GM12878 (cell line): ENCODE results near the gene ETAA1.

ENCODE experiments used
- CHD2 ChIP-seq: IDR thresholded peaks from 2 replicates; pipeline ENCODE4 v1.6.1; 2011; ENCODE audit warnings: low read depth, low read length, improper control_type of control experiment, borderline replicate concordance
- CTCF ChIP-seq, 3 experiments: IDR thresholded peaks in 2 of 3; conservative IDR thresholded peaks in 1 of 3; 2 replicates each; pipeline ENCODE4 v1.5.1; 2011; ENCODE audit warnings: low read depth in 3 of 3, low read length in 3 of 3, mild to moderate bottlenecking in 3 of 3, control low read depth in 2 of 3, moderate library complexity in 2 of 3, inconsistent platforms in 1 of 3, mixed read lengths in 1 of 3; ENCODE audit not compliant: control insufficient read depth in 2 of 3, insufficient read depth in 1 of 3; ENCODE audit errors: extremely low read depth in 1 of 3
- E2F4 ChIP-seq: IDR thresholded peaks from 2 replicates; pipeline ENCODE4 v1.6.1; 2012; ENCODE audit warnings: low read depth, low read length, improper control_type of control experiment
- JUND ChIP-seq: IDR thresholded peaks from 2 replicates; pipeline ENCODE4 v1.6.1; 2012; ENCODE audit warnings: low read depth, mild to moderate bottlenecking, low read length, improper control_type of control experiment, moderate library complexity
- PAX5 ChIP-seq: IDR thresholded peaks from 2 replicates; pipeline ENCODE4 v1.6.1; 2011; ENCODE audit warnings: low read depth, low read length, borderline replicate concordance
- POLR2A ChIP-seq: IDR thresholded peaks from 2 replicates; pipeline ENCODE4 v1.6.1; 2011; ENCODE audit warnings: low read depth, mild to moderate bottlenecking, low read length
- RBBP5 ChIP-seq: fragments of 200-600 bp; sonication (generic); conservative IDR thresholded peaks from 2 replicates; pipeline ENCODE4 v1.6.1; 2016
- STAT1 ChIP-seq: fragments of 450-650 bp; conservative IDR thresholded peaks from 2 replicates; pipeline ENCODE4 v1.6.1; 2014; ENCODE audit warnings: antibody characterized with exemption, mild to moderate bottlenecking
- TBL1XR1 ChIP-seq: IDR thresholded peaks from 2 replicates; pipeline ENCODE4 v1.6.1; 2012; ENCODE audit warnings: low read depth, low read length, improper control_type of control experiment
- TCF12 ChIP-seq: IDR thresholded peaks from 2 replicates; pipeline ENCODE4 v1.6.1; 2011; ENCODE audit warnings: low read depth, mild to moderate bottlenecking, low read length
- ZBTB4 ChIP-seq: fragments of 450-650 bp; formaldehyde crosslinking; IDR thresholded peaks from 2 replicates; pipeline ENCODE4 v1.4.0; 2022; ENCODE audit warnings: mild to moderate bottlenecking, moderate library complexity

- TF ChIP-seq POLR2A: no peak
- TF ChIP-seq PAX5: no peak
- no peak for TF ChIP-seq CHD2
- no peak for TF ChIP-seq ZBTB4 (CRISPR knock-in tag)
- no peak for TF ChIP-seq TCF12
- no peak for TF ChIP-seq JUND
- TF ChIP-seq TBL1XR1: no peak
- TF ChIP-seq STAT1: no peak
- TF ChIP-seq CTCF (IDR thresholded peaks at IDR 0.05 in 2 of 3, conservative IDR thresholded peaks at IDR 0.05 in 1 of 3; ENCODE audit: control insufficient read depth in 2 of 3, extremely low read depth in 1 of 3, insufficient read depth in 1 of 3, low read depth in 3 of 3, low read length in 3 of 3): no peak
- no peak for TF ChIP-seq RBBP5
- no peak for TF ChIP-seq E2F4
Measured at GRCh38 chr2:67378555-67378954, 18.6 kb upstream of the ETAA1 start.
